ENCODE results near the gene FBXW8.

The FBXW8 gene

GRCh38 chr12:116933091-116933490, 22.3 kb downstream of the FBXW8 start:
- no peak for DNase-seq (ENCODE audit: low spot score)
- Histone ChIP-seq H3K4me3 (no peak overlapping the region), H3K27ac (no peak overlapping the region)
- TF ChIP-seq CTCF (IDR thresholded peaks at IDR 0.05): no peak

- no peak for DNase-seq (ENCODE audit: low spot score)
- Histone ChIP-seq H3K27ac (no peak overlapping the region), H3K4me3 (no peak overlapping the region)
- TF ChIP-seq CTCF (IDR thresholded peaks at IDR 0.05): no peak
Measured at GRCh38 chr12:116933512-116934246, 22.9 kb downstream of the FBXW8 start.

GRCh38 chr12:116934908-116935705, 24.4 kb downstream of the FBXW8 start:
- DNase-seq (ENCODE audit: low spot score): no peak
- Histone ChIP-seq H3K4me3 (no peak overlapping the region), H3K27ac (no peak overlapping the region)
- no peak for TF ChIP-seq CTCF (IDR thresholded peaks at IDR 0.05)

GRCh38 chr12:116937640-116938039, 26.9 kb downstream of the FBXW8 start:
- DNase-seq (ENCODE audit: low spot score): no peak
- TF ChIP-seq CTCF (IDR thresholded peaks at IDR 0.05): no peak
- no peak overlapping the region for H3K4me3 ChIP-seq
- no peak overlapping the region for H3K27ac ChIP-seq

GRCh38 chr12:116939734-116940133, 29.0 kb downstream of the FBXW8 start:
- Histone ChIP-seq H3K27ac (no peak overlapping the region), H3K4me3 (no peak overlapping the region)
- no peak for DNase-seq (ENCODE audit: low spot score)
- no peak for TF ChIP-seq CTCF (IDR thresholded peaks at IDR 0.05)

- no peak for TF ChIP-seq CTCF (IDR thresholded peaks at IDR 0.05)
- no peak for DNase-seq (ENCODE audit: low spot score)
- Histone ChIP-seq H3K27ac (no peak overlapping the region), H3K4me3 (no peak overlapping the region)
Measured at GRCh38 chr12:116941188-116941587, 30.4 kb downstream of the FBXW8 start.

Data from coronary artery (tissue), 2 donors.